ENCODE data around the gene SOX11.

- TF ChIP-seq, protein P1, sequence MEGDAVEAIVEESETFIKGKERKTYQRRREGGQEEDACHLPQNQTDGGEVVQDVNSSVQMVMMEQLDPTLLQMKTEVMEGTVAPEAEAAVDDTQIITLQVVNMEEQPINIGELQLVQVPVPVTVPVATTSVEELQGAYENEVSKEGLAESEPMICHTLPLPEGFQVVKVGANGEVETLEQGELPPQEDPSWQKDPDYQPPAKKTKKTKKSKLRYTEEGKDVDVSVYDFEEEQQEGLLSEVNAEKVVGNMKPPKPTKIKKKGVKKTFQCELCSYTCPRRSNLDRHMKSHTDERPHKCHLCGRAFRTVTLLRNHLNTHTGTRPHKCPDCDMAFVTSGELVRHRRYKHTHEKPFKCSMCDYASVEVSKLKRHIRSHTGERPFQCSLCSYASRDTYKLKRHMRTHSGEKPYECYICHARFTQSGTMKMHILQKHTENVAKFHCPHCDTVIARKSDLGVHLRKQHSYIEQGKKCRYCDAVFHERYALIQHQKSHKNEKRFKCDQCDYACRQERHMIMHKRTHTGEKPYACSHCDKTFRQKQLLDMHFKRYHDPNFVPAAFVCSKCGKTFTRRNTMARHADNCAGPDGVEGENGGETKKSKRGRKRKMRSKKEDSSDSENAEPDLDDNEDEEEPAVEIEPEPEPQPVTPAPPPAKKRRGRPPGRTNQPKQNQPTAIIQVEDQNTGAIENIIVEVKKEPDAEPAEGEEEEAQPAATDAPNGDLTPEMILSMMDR (IDR thresholded peaks at IDR 0.05) = no peak
- TF ChIP-seq ATF1 (CRISPR knock-in tag; IDR thresholded peaks at IDR 0.05) = no peak
- TF ChIP-seq TEAD4 (CRISPR knock-in tag; IDR thresholded peaks at IDR 0.05) = no peak
- no peak for TF ChIP-seq CBFB (CRISPR knock-in tag; IDR thresholded peaks at IDR 0.05; ENCODE audit: low read depth)
- no peak for TF ChIP-seq SMAD4 (CRISPR knock-in tag; IDR thresholded peaks at IDR 0.05)
Measured at GRCh38 chr2:5666798-5667197, 25.4 kb upstream of the SOX11 start.

Measured in WTC11 (cell line).